ENCODE data around the gene CRTC3.
A peak's percentile ranks its signal among the peaks of the same experiment; 100 is the strongest.

The CRTC3 gene

DNA sequence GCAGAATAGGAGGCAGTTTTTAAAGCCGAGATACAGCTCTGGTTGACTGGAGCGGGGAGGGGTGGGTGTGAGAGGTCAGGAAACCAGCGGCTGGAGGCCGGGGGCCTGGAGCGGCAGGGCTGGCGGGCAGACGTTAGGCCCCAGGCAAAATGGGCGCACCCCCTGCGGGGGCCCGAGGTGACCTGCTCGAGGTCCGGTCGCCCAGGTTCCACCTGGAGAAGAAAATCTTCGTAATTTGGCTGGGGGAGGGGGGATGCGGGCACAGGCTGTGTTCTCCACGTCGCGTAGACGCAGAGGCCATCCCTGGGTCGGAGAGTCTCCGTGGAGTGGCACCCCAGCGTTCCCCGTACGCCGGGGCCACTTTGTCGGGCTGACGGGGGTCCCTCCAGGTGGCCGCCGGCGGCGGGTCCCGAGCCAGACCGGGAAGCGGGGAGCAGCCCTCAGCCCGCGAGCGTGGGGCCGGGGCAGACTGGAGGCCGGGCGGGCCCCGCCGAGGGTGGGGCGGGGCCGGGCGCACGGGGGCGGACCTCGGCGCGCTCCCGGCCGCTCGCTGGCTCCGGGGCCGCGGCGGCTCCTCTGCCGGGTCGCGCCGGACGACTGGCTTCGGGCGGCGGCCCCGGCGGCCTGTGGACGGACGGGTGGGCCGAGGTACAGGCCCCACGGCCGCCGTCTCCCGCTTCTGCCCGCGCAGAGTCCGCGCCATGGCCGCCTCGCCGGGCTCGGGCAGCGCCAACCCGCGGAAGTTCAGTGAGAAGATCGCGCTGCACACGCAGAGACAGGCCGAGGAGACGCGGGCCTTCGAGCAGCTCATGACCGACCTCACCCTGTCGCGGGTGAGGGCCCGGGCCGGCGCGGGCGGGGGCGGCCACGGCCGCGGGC is at the start of gene CRTC3:
Gene CRTC3, plus strand, starts transcription at position 553 of the 879 bp plus-strand sequence. Its CDS starts 149 bp downstream, at position 702.
- ChIA-PET POLR2A (interaction anchor here (0.6 to 1.7 kb wide), 7 partner anchors 8 to 40 kb away, joined by 3 to 16 read pairs (median 4); no protein-coding TSS in a partner anchor), CTCF (interaction anchor here (0.7 kb wide), 1 partner anchor 8 kb away, joined by 4 read pairs; no protein-coding TSS in a partner anchor)
- peak; percentile 73 for DNase-seq (ENCODE audit: extremely low spot score)

GRCh38 chr15:90481023-90481422 is 48.7 kb upstream of the CRTC3 start:
- no peak for TF ChIP-seq NFRKB (IDR thresholded peaks at IDR 0.05)
- no peak for TF ChIP-seq FOXK2 (IDR thresholded peaks at IDR 0.05)
- no peak for TF ChIP-seq SP1 (IDR thresholded peaks at IDR 0.05)
- DNase-seq (ENCODE audit: extremely low spot score) = no peak
- ChIA-PET CTCF (interaction anchor here (0.6 to 2.8 kb wide), 11 partner anchors 61 to 452 kb away, joined by 3 to 54 read pairs (median 5); no protein-coding TSS in a partner anchor), POLR2A (interaction anchor here (1.4 to 1.8 kb wide), 2 partner anchors 129 to 161 kb away, joined by 6 to 10 read pairs; partner anchors contain the start of gene ZNF774)

More for the DNA sequence above, at the start of gene CRTC3:
- TF ChIP-seq LEF1 (IDR thresholded peaks at IDR 0.05; ENCODE audit: borderline replicate concordance) = no peak
- peak; percentile 68 for TF ChIP-seq L3MBTL2 (conservative IDR thresholded peaks at IDR 0.05)

- TF ChIP-seq ZNF384 (IDR thresholded peaks at IDR 0.05) = peak; percentile 22; the same call in 1 of the 2 replicates
- no peak for TF ChIP-seq BHLHE40 (IDR thresholded peaks at IDR 0.05; ENCODE audit: borderline replicate concordance)
- no peak for TF ChIP-seq L3MBTL2 (conservative IDR thresholded peaks at IDR 0.05)
- no peak for TF ChIP-seq CTBP1 (IDR thresholded peaks at IDR 0.05; ENCODE audit: borderline replicate concordance)
- TF ChIP-seq FOXK2 (IDR thresholded peaks at IDR 0.05) = no peak
- no peak for TF ChIP-seq LEF1 (IDR thresholded peaks at IDR 0.05; ENCODE audit: borderline replicate concordance)
- TF ChIP-seq, protein P1, sequence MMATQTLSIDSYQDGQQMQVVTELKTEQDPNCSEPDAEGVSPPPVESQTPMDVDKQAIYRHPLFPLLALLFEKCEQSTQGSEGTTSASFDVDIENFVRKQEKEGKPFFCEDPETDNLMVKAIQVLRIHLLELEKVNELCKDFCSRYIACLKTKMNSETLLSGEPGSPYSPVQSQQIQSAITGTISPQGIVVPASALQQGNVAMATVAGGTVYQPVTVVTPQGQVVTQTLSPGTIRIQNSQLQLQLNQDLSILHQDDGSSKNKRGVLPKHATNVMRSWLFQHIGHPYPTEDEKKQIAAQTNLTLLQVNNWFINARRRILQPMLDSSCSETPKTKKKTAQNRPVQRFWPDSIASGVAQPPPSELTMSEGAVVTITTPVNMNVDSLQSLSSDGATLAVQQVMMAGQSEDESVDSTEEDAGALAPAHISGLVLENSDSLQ (IDR thresholded peaks at IDR 0.05) = 0 out of 2 replicates have a peak, but pooled peaks have one; percentile 8
- no peak for TF ChIP-seq NFRKB (IDR thresholded peaks at IDR 0.05)
- no peak for TF ChIP-seq SUZ12 (IDR thresholded peaks at IDR 0.05)
- no peak for TF ChIP-seq ARNT (IDR thresholded peaks at IDR 0.05)
- TF ChIP-seq ELF4 (IDR thresholded peaks at IDR 0.05) = no peak
- CTCF ChIA-PET = interaction anchor here (0.6 to 2.8 kb wide), 18 partner anchors 15 to 342 kb away, joined by 3 to 54 read pairs (median 4); partner anchors contain the start of gene IQGAP1
- DNase-seq (ENCODE audit: extremely low spot score) = peak; percentile 62
- POLR2A ChIA-PET = interaction anchor here (0.6 to 1.8 kb wide), 4 partner anchors 12 to 162 kb away, joined by 3 to 10 read pairs (median 3); partner anchors contain the start of gene IQGAP1
These were observed 47.4 kb upstream of the CRTC3 start for GRCh38 chr15:90482124-90483011.

GRCh38 chr15:90483012-90483307 is 46.8 kb upstream of the CRTC3 start:
- ChIA-PET CTCF (interaction anchor here (0.7 to 2.8 kb wide), 8 partner anchors 48 to 343 kb away, joined by 3 to 54 read pairs (median 4); no protein-coding TSS in a partner anchor), POLR2A (interaction anchor here (0.7 kb wide), 1 partner anchor 12 kb away, joined by 3 read pairs; no protein-coding TSS in a partner anchor)
- TF ChIP-seq TARDBP (IDR thresholded peaks at IDR 0.05) (no peak), SUZ12 (IDR thresholded peaks at IDR 0.05) (no peak), FOXK2 (IDR thresholded peaks at IDR 0.05) (no peak), FOXM1 (IDR thresholded peaks at IDR 0.05; ENCODE audit: borderline replicate concordance) (no peak), ARNT (IDR thresholded peaks at IDR 0.05) (no peak), HDGF (IDR thresholded peaks at IDR 0.05; ENCODE audit: borderline replicate concordance) (no peak), ZNF384 (IDR thresholded peaks at IDR 0.05) (no peak), NFRKB (IDR thresholded peaks at IDR 0.05) (no peak), LEF1 (IDR thresholded peaks at IDR 0.05; ENCODE audit: borderline replicate concordance) (no peak), CTBP1 (IDR thresholded peaks at IDR 0.05; ENCODE audit: borderline replicate concordance) (no peak), BHLHE40 (IDR thresholded peaks at IDR 0.05; ENCODE audit: borderline replicate concordance) (no peak), FOXA1 (IDR thresholded peaks at IDR 0.05) (no peak), ELF4 (IDR thresholded peaks at IDR 0.05) (no peak), L3MBTL2 (conservative IDR thresholded peaks at IDR 0.05) (no peak), SP1 (IDR thresholded peaks at IDR 0.05) (no peak)
- TF ChIP-seq, protein P1 (IDR thresholded peaks at IDR 0.05) = no peak
- DNase-seq (ENCODE audit: extremely low spot score) = no peak

DNA sequence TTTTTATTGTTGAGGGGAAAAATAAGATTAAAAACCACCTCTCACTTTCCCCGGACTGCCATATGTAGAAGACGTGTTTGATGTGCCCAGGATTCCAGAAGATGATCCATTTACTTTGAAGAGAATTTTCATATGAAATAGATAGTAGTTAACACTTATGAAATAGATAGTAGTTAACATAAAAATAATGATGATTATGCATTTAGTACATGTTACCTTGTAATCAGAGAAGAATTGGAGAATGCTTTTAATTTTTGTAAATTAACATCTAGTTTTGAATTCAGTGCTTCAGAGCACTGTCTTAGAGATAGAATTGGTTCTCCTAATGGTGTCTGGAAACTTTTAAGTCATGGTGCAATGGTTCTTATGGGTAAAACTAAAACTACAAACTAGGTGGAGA is 46.1 kb upstream of the CRTC3 start:
- ChIA-PET CTCF (interaction anchor here (1.4 to 1.6 kb wide), 2 partner anchors 163 to 190 kb away, joined by 3 to 7 read pairs; no protein-coding TSS in a partner anchor), POLR2A (no interaction called here)
- DNase-seq (ENCODE audit: extremely low spot score) = no peak
- no peak for TF ChIP-seq FOXM1 (IDR thresholded peaks at IDR 0.05; ENCODE audit: borderline replicate concordance)
- TF ChIP-seq CTBP1 (IDR thresholded peaks at IDR 0.05; ENCODE audit: borderline replicate concordance) = no peak
- TF ChIP-seq FOXK2 (IDR thresholded peaks at IDR 0.05) = no peak
- no peak for TF ChIP-seq FOXA1 (IDR thresholded peaks at IDR 0.05)
- TF ChIP-seq ZNF384 (IDR thresholded peaks at IDR 0.05) = no peak
- TF ChIP-seq BHLHE40 (IDR thresholded peaks at IDR 0.05; ENCODE audit: borderline replicate concordance) = no peak
- TF ChIP-seq L3MBTL2 (conservative IDR thresholded peaks at IDR 0.05) = no peak
- no peak for TF ChIP-seq NFRKB (IDR thresholded peaks at IDR 0.05)
- TF ChIP-seq TARDBP (IDR thresholded peaks at IDR 0.05) = no peak
- no peak for TF ChIP-seq HDGF (IDR thresholded peaks at IDR 0.05; ENCODE audit: borderline replicate concordance)
- TF ChIP-seq, protein P1 (IDR thresholded peaks at IDR 0.05) = no peak
- no peak for TF ChIP-seq SUZ12 (IDR thresholded peaks at IDR 0.05)
- TF ChIP-seq ELF4 (IDR thresholded peaks at IDR 0.05) = no peak
- TF ChIP-seq SP1 (IDR thresholded peaks at IDR 0.05) = no peak
- TF ChIP-seq LEF1 (IDR thresholded peaks at IDR 0.05; ENCODE audit: borderline replicate concordance) = no peak
- TF ChIP-seq ARNT (IDR thresholded peaks at IDR 0.05) = no peak
